HepG2 (cell line): ENCODE data around the gene TARBP2. TPM values are rescaled to one million over a fixed set of nuclear protein-coding genes. Genes with fewer than 3 reads are reported as not detected.

Experiments used
- FOXK2 ChIP-seq: fragments of 450-650 bp; IDR thresholded peaks from 2 replicates; pipeline ENCODE4 v1.6.1; 2016
- HDAC1 ChIP-seq: sonication (generic); formaldehyde crosslinking; IDR thresholded peaks from 2 replicates; pipeline ENCODE4 v1.5.1; 2020; ENCODE audit warnings: mild to moderate bottlenecking, missing genetic modification reagents
- IKZF4 ChIP-seq: sonication (generic); formaldehyde crosslinking; IDR thresholded peaks from 2 replicates; pipeline ENCODE4 v1.5.1; 2020; ENCODE audit warnings: borderline replicate concordance, mild to moderate bottlenecking, low read depth, missing genetic modification reagents; ENCODE audit errors: not compliant biosample characterization
- MTA1 ChIP-seq: sonication (generic); formaldehyde crosslinking; IDR thresholded peaks from 2 replicates; pipeline ENCODE4 v1.4.0; 2020; ENCODE audit warnings: missing genetic modification reagents, mild to moderate bottlenecking, borderline replicate concordance
- POLR2A ChIP-seq, 2 experiments: IDR thresholded peaks; 2 replicates each; pipeline ENCODE4 v1.6.1; 2011; ENCODE audit warnings: low read depth in 2 of 2, low read length in 2 of 2, mild to moderate bottlenecking in 1 of 2, moderate library complexity in 1 of 2; ENCODE audit not compliant: insufficient read depth in 1 of 2
- SAP130 ChIP-seq: IDR thresholded peaks from 2 replicates; pipeline ENCODE4 v1.6.1; 2016; ENCODE audit warnings: low read depth
- TBX2 ChIP-seq: sonication (generic); formaldehyde crosslinking; IDR thresholded peaks from 2 replicates; pipeline ENCODE4 v1.5.0; 2020; ENCODE audit warnings: missing genetic modification reagents, mild to moderate bottlenecking, borderline replicate concordance
- ZNF549 ChIP-seq: sonication (generic); formaldehyde crosslinking; IDR thresholded peaks from 2 replicates; pipeline ENCODE4 v1.5.0; 2020; ENCODE audit warnings: missing genetic modification reagents
- ZNF768 ChIP-seq: sonication (generic); formaldehyde crosslinking; IDR thresholded peaks from 2 replicates; pipeline ENCODE4 v1.4.0; 2020; ENCODE audit warnings: missing genetic modification reagents
- ZNF839 ChIP-seq: sonication (generic); formaldehyde crosslinking; IDR thresholded peaks from 2 replicates; pipeline ENCODE4 v1.4.0; 2020; ENCODE audit warnings: missing genetic modification reagents, mild to moderate bottlenecking, borderline replicate concordance
- polyA plus RNA-seq, 8 experiments: library from polyadenylated mRNA; depleted of rRNA in 3 of 8; stranded (reverse) in 7 of 8; unstranded in 1 of 8; fragments of >200 nt; fragmentation: Illumina TruSeq in 4 of 8; extraction: Trizol in 4 of 8; gene quantifications; 2 replicates each; pipeline versions ENCODE4 v1.2.1 to v1.2.3, GENCODE V29; 2011 to 2016; ENCODE audit warnings: low read depth in 4 of 8, missing spikeins in 1 of 8, mixed read lengths in 1 of 8; ENCODE audit not compliant: insufficient read depth in 1 of 8
- total RNA-seq, 5 experiments: library from RNA; depleted of rRNA; stranded (reverse); fragments of >200 nt; fragmentation: Illumina TruSeq; extraction: Trizol; gene quantifications; 2 replicates each; pipeline ENCODE4 v1.2.3, GENCODE V29; 2016; ENCODE audit warnings: low read depth in 1 of 5
- TF ChIP-seq, protein P1 (sequence below): IDR thresholded peaks from 2 replicates; pipeline ENCODE4 v1.6.1; 2016; ENCODE audit warnings: low read depth, missing genetic modification reagents, missing compliant biosample characterization
- TF ChIP-seq, protein P2 (sequence below): sonication (generic); formaldehyde crosslinking; IDR thresholded peaks from 2 replicates; pipeline ENCODE4 v1.8.0; 2022; ENCODE audit warnings: mild to moderate bottlenecking, missing genetic modification reagents, moderate library complexity
- TF ChIP-seq, protein P3 (sequence below): sonication (generic); formaldehyde crosslinking; IDR thresholded peaks from 2 replicates; pipeline ENCODE4 v1.9.0; 2021; ENCODE audit warnings: missing genetic modification reagents, borderline replicate concordance

Gene TARBP2
- total and polyA plus RNA-seq, 2 of the 13 experiments (the other 11 are each of a cell fraction or from before 2014, with no cell fraction given), result 47.0 to 55.5 TPM

DNA sequence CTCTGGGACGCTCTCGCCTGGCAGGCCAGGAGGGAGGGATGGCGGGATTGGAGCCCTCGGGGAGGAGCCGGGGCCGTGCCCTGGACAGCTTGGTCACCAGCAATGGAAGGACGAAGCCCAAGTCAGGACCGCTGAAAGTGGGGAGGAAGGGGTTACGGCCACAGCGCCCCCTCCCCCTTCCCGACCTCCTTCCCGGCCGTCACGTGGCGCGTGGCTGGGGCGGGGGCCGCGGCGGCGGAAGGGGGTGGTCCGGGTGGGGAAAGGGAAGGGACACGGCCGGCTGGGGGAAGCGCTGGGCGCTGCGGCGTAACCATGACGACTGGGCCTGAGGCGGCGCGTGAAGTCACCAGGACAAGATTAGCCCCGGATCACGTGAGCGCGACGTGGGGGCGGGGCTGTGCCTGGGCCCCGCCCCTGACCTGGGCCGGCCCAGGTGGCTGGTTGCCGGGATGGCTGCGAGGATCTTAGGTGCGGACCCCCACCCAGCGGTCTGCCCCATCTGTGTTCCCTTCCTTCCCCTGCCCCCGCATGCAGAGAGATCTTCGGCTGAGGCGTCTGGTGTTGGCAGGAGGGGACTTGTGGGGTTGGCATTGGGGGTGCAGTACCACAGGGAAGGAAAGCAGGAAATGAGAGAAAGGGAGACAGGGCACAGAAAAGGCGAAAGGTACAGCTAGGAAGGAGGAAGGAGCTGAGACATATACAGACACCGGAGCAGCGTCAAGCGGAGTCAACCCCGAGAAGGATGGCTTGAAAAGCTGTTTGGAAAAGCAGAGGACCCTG is 8.1 kb upstream of the TARBP2 start (continued):
- TF ChIP-seq, protein P1, sequence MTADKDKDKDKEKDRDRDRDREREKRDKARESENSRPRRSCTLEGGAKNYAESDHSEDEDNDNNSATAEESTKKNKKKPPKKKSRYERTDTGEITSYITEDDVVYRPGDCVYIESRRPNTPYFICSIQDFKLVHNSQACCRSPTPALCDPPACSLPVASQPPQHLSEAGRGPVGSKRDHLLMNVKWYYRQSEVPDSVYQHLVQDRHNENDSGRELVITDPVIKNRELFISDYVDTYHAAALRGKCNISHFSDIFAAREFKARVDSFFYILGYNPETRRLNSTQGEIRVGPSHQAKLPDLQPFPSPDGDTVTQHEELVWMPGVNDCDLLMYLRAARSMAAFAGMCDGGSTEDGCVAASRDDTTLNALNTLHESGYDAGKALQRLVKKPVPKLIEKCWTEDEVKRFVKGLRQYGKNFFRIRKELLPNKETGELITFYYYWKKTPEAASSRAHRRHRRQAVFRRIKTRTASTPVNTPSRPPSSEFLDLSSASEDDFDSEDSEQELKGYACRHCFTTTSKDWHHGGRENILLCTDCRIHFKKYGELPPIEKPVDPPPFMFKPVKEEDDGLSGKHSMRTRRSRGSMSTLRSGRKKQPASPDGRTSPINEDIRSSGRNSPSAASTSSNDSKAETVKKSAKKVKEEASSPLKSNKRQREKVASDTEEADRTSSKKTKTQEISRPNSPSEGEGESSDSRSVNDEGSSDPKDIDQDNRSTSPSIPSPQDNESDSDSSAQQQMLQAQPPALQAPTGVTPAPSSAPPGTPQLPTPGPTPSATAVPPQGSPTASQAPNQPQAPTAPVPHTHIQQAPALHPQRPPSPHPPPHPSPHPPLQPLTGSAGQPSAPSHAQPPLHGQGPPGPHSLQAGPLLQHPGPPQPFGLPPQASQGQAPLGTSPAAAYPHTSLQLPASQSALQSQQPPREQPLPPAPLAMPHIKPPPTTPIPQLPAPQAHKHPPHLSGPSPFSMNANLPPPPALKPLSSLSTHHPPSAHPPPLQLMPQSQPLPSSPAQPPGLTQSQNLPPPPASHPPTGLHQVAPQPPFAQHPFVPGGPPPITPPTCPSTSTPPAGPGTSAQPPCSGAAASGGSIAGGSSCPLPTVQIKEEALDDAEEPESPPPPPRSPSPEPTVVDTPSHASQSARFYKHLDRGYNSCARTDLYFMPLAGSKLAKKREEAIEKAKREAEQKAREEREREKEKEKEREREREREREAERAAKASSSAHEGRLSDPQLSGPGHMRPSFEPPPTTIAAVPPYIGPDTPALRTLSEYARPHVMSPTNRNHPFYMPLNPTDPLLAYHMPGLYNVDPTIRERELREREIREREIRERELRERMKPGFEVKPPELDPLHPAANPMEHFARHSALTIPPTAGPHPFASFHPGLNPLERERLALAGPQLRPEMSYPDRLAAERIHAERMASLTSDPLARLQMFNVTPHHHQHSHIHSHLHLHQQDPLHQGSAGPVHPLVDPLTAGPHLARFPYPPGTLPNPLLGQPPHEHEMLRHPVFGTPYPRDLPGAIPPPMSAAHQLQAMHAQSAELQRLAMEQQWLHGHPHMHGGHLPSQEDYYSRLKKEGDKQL, result no peak
- no peak; the same call in 1 of the 2 replicates for TF ChIP-seq MTA1 (CRISPR knock-in tag)
- no peak for TF ChIP-seq FOXK2
- peak; percentile 19; the same call in 1 of the 2 replicates for TF ChIP-seq TBX2
- TF ChIP-seq, protein P2, sequence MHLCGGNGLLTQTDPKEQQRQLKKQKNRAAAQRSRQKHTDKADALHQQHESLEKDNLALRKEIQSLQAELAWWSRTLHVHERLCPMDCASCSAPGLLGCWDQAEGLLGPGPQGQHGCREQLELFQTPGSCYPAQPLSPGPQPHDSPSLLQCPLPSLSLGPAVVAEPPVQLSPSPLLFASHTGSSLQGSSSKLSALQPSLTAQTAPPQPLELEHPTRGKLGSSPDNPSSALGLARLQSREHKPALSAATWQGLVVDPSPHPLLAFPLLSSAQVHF (CRISPR knock-in tag), result no peak
- TF ChIP-seq ZNF549 (CRISPR knock-in tag), result no peak
- TF ChIP-seq HDAC1 (CRISPR knock-in tag), result peak; percentile 25; the same call in 1 of the 2 replicates
- no peak for TF ChIP-seq ZNF839 (CRISPR knock-in tag)
- peak; percentile 42 to 72; a peak in 3 of 4 replicates for TF ChIP-seq POLR2A (IDR thresholded peaks at IDR 0.05; ENCODE audit: insufficient read depth in 1 of 2, low read depth in 2 of 2, low read length in 2 of 2)
- TF ChIP-seq, protein P3, sequence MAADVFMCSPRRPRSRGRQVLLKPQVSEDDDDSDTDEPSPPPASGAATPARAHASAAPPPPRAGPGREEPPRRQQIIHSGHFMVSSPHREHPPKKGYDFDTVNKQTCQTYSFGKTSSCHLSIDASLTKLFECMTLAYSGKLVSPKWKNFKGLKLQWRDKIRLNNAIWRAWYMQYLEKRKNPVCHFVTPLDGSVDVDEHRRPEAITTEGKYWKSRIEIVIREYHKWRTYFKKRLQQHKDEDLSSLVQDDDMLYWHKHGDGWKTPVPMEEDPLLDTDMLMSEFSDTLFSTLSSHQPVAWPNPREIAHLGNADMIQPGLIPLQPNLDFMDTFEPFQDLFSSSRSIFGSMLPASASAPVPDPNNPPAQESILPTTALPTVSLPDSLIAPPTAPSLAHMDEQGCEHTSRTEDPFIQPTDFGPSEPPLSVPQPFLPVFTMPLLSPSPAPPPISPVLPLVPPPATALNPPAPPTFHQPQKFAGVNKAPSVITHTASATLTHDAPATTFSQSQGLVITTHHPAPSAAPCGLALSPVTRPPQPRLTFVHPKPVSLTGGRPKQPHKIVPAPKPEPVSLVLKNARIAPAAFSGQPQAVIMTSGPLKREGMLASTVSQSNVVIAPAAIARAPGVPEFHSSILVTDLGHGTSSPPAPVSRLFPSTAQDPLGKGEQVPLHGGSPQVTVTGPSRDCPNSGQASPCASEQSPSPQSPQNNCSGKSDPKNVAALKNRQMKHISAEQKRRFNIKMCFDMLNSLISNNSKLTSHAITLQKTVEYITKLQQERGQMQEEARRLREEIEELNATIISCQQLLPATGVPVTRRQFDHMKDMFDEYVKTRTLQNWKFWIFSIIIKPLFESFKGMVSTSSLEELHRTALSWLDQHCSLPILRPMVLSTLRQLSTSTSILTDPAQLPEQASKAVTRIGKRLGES, result no peak
- no peak for TF ChIP-seq IKZF4 (CRISPR knock-in tag)
- no peak; the same call in 1 of the 2 replicates for TF ChIP-seq ZNF768 (CRISPR knock-in tag)
- peak; percentile 82 for TF ChIP-seq SAP130 (CRISPR knock-in tag)
